Activated T-cell treated with anti-CD3 and anti-CD28 coated beads for 48 hours (primary cell): Measurements from ENCODE around the gene DDB1.

Experiments
- DNase-seq: peaks from one replicate; pipeline ENCODE4 v3.0.0-alpha.2; 2020; ENCODE audit warnings: low read depth

The DDB1 gene

DNA sequence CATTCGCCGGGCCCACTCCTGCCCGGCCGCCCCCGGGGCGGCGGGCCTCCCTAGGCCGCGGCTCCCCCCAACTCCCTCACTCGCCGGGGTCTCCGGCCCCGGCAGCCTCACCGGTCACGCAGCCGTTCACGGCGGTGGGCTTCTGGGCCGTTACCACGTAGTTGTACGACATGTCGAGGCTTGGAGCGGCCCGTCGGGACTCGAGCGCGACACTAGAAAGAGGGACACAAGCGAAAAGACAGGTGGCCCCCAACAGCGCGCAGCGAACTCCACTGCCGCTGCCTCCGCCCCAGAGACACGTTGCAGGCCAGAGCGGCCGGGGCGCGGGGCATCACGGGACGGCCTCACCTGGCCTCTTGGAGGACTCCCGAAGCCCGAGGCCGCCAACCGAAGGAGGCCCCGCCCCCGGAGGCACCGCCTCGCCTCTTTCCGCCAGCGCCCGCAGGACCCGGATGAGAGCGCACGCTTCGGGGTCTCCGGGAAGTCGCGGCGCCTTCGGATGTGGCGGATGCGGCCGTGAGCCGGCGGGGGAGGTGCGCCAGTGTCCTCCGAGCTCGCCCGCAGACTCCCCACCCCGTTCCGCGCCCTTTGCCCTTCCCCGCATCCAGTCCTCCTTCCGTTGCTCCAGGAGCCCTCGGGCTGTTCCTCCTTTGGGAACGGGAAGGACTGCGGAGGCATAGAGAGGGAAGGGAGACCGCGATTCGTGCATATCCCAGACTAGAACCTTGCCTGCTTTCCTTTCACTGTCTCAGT, at the start of gene DDB1, which contains the start of gene TKFC:
Gene DDB1 (minus strand): TSS at position 309 of the 753 bp plus-strand sequence. CDS start 137 bp downstream, at position 172.
Gene TKFC (plus strand): TSS at position 432 of the 753 bp plus-strand sequence. CDS start 1,501 bp downstream, outside the sequence.
- peak; percentile 99 for DNase-seq

GRCh38 chr11:61380884-61381283, 48.0 kb upstream of the DDB1 start:
- no peak for DNase-seq

DNA sequence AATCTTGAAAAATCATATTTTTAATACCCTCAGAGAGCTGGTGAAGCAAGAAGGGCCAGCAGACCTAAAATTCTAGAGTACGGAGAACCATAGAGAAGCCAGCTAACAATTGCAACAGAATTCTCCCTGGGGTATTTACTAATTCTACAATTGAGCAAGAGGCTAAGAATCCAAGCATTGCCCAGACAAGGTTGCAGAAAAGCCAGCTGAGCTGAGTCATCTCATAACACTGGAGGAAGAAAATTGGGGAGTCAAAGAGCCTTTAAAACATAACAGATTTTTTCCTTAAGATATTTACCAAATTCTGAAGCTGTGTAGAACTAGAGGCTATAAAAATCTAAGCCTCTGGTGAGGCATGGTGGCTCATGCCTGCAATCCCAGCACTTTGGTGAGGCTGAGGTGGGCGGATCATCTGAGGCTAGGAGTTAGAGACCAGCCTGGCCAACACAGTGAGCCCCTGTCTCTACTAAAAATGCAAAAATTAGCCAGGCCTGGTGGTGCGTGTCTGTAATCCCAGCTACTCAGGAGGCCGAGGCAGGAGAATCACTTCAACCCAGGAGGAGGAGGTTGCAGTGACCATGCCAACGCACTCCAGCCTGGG, 45.9 kb upstream of the DDB1 start:
- DNase-seq: no peak

DNA sequence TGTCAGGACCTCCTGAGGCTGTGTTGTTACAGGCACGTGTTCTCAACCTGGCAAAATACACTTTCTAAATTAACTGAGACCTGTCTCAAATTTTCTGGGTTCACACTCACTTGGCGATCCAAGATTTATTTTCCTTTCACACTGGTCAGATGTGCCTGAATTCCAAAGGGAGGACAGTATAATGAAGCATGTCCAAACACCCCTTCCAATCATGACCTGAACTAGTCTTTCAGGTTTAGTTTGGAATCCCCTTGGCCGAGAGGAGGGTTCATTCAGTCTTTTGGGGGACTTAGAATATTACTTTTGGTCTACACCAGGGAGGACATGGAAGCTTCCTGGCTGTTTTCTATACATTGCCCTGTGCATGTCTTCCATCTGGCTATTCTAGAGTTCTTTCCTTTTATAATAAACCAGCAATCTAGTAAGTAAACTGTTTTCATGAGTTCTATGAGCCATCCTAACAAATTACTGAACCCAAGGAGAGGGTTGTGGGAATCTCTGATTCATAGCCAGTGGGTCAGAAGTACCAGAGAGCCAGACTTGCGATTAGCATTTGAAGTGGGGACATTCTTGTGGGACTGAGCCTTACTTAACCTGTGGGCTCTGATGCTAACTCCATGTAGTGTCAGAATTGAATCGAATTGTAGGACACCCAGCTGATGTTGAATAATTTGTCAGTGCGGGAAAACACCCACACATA, 44.7 kb upstream of the DDB1 start:
- no peak for DNase-seq

- DNase-seq: no peak
These were observed 42.8 kb upstream of the DDB1 start for GRCh38 chr11:61375761-61376108.

- no peak for DNase-seq
These were observed 39.9 kb upstream of the DDB1 start for GRCh38 chr11:61372659-61373420.

GRCh38 chr11:61370349-61371005, 37.6 kb upstream of the DDB1 start:
- no peak for DNase-seq

GRCh38 chr11:61369372-61370348, 36.8 kb upstream of the DDB1 start:
- no peak for DNase-seq

GRCh38 chr11:61368646-61369045, 35.7 kb upstream of the DDB1 start:
- no peak for DNase-seq

- no peak for DNase-seq
These were observed 34.5 kb upstream of the DDB1 start for GRCh38 chr11:61367406-61367805.

GRCh38 chr11:61364012-61364675, 31.2 kb upstream of the DDB1 start:
- no peak for DNase-seq

GRCh38 chr11:61362542-61362875, 29.6 kb upstream of the DDB1 start:
- peak; percentile 8 for DNase-seq

- DNase-seq: peak; percentile 92
These were observed 29.0 kb upstream of the DDB1 start, which contains the start of the genes CYB561A3 and TMEM138 for GRCh38 chr11:61361741-61362541. Gene CYB561A3, minus strand, starts transcription at chr11:61361882. Its CDS starts 5,169 bp downstream, at chr11:61356713. Gene TMEM138, plus strand, starts transcription at chr11:61362374. Its CDS starts 2,017 bp downstream, at chr11:61364391.

- no peak for DNase-seq
These were observed 28.4 kb upstream of the DDB1 start for GRCh38 chr11:61361237-61361740.

- no peak for DNase-seq
These were observed 26.6 kb upstream of the DDB1 start for GRCh38 chr11:61359516-61359915.

DNA sequence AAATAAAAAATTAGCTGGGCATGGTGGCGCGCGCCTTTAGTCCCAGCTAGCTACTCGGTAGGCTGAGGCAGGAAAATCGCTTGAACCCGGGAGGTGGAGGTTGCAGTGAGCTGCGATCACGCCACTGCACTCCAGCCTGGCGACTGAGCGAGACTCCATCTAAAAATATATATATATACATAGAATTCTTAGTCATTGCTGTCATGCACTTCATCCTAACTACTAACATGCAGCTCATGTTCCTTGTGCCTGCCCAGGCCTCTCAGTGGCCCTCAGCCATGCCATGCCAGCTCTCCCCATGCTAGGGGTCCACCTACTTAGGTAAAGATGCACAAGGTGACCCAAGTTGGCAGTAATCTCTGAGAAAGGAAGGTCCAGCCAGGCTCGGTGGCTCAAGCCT, 25.7 kb upstream of the DDB1 start:
- no peak for DNase-seq

- no peak for DNase-seq
These were observed 25.0 kb upstream of the DDB1 start for GRCh38 chr11:61357894-61358239.

DNA sequence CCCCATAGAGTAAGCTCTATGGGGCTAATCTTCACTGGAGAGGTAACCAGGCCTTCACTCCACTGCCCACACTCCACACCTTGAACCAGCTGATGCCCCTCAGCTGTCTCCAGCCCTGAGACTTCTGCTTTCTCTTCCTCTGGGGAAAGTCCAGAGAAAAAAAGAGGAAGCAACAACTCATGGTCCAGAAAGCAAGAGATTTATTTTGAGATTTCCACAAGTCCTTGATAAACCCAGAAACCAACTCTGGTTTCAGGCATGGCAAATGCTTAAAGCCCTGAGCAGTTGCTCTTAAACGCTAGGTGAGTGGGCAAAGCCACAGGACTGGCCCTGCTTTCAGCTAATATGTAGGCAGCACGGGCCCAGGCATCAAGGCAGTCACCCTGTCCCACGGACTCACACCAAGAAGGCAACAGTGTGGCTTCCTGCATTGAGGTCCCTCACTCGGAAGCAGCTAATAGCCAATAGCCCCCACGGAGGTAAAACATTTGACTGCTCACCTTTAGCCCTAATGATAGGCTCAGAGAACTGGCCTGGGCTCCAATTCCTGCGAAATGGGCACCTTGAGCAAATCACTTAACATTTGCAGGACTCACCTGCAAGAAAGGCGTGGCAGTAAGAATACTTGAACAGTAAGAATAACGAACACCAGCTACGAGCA, 24.5 kb upstream of the DDB1 start:
- no peak for DNase-seq
